Measurements from ENCODE around the gene HIVEP3. TPM values are rescaled to one million over a fixed set of nuclear protein-coding genes. Genes with fewer than 3 reads are reported as not detected.

HIVEP3 gene
- total RNA-seq, 1 experiment from 2014 or later: 1.4 TPM

- no peak for TF ChIP-seq CTCF (conservative IDR thresholded peaks at IDR 0.05)
- Mint-ChIP-seq H3K27ac (no peak overlapping the region; a peak in 2 of 7 replicates), H3K4me3 (no peak overlapping the region), H3K27me3 (ENCODE audit: low read depth) (no peaks in the 10 kb centered on the region), H3K4me1 (peaks cover under 1% of the 10 kb centered on the region in 2 experiments), H3K36me3 (ENCODE audit: insufficient read depth in 1 of 3, low read depth in 3 of 3) (no peaks in the 10 kb centered on the region), H3K9me3 (no peaks in the 10 kb centered on the region)
- H3K27me3 ChIP-seq (ENCODE audit: insufficient read depth, low read length): no peaks in the 10 kb centered on the region
- no peaks in the 10 kb centered on the region for H3K79me2 ChIP-seq (ENCODE audit: insufficient read depth, low read length)
- H4K5ac ChIP-seq (ENCODE audit: insufficient read length, low read depth, low read length): no peak overlapping the region
- no peak overlapping the region for H3K23ac ChIP-seq (ENCODE audit: insufficient read length, low read depth, low read length)
- H3K4ac ChIP-seq (ENCODE audit: low read depth, low read length): no peak overlapping the region
- no peak overlapping the region for H2BK5ac ChIP-seq (ENCODE audit: insufficient read length, low read length)
- H2BK120ac ChIP-seq (ENCODE audit: low read depth, low read length, poor library complexity, severe bottlenecking): no peak overlapping the region
- no peak overlapping the region for H3K9ac ChIP-seq (ENCODE audit: extremely low read depth, insufficient read length, low read length)
- no peak overlapping the region for H3K14ac ChIP-seq (ENCODE audit: insufficient read depth, low read length)
- no peak overlapping the region for H2BK12ac ChIP-seq (ENCODE audit: insufficient read length, low read depth, low read length)
- no peak for DNase-seq
- H2AFZ ChIP-seq (ENCODE audit: low read length): no peak overlapping the region
- H3K9me3 ChIP-seq (ENCODE audit: control insufficient read depth, low read depth, low read length): no peaks in the 10 kb centered on the region
- no peaks in the 10 kb centered on the region for H4K20me1 ChIP-seq (ENCODE audit: control insufficient read depth, insufficient read depth, insufficient read length)
- H3K4me1 ChIP-seq (ENCODE audit: insufficient read depth, low read length): no peaks in the 10 kb centered on the region
- no peak overlapping the region for H4K91ac ChIP-seq (ENCODE audit: insufficient read length, low read depth, low read length)
- no peak overlapping the region for H2BK20ac ChIP-seq (ENCODE audit: low read depth, low read length, poor library complexity, severe bottlenecking)
- no peak overlapping the region for H3T11ph ChIP-seq (ENCODE audit: low read length)
- H3K23me2 ChIP-seq (ENCODE audit: insufficient read length, low read depth, low read length, poor library complexity, severe bottlenecking): no peaks in the 10 kb centered on the region
- H3K56ac ChIP-seq (ENCODE audit: insufficient read length, low read depth, low read length): no peak overlapping the region
- no peaks in the 10 kb centered on the region for H3K79me1 ChIP-seq (ENCODE audit: insufficient read depth, low read depth, low read length, poor library complexity, severe bottlenecking)
- H3K18ac ChIP-seq (ENCODE audit: insufficient read length, low read depth, low read length): no peak overlapping the region
- no CpG with 5 or more reads among the region's 1 CpG for WGBS (ENCODE audit: extremely low coverage, insufficient read length, low lambda C conversion rate)
- H3K27ac ChIP-seq (ENCODE audit: insufficient read length, low read depth, low read length): no peak overlapping the region
- no peak overlapping the region for H2AK5ac ChIP-seq (ENCODE audit: insufficient read length, low read length)
- no peak overlapping the region for H4K8ac ChIP-seq (replicated peaks; ENCODE audit: insufficient read length, low read depth, low read length)
- no peak overlapping the region for H2BK15ac ChIP-seq (ENCODE audit: low read depth, low read length)
- H3K4me2 ChIP-seq (ENCODE audit: insufficient read depth, insufficient read length, low read length): no peak overlapping the region
These were observed 231.7 kb downstream of the HIVEP3 start for GRCh38 chr1:41687007-41687406.

Data from H9 (cell line).